H1 (cell line): ENCODE measurements around the gene ARPP21. TPM values are rescaled to one million over a fixed set of nuclear protein-coding genes. Genes with fewer than 3 reads are reported as not detected.

ENCODE experiments used
- SAP30 ChIP-seq: fragments of 300-600 bp; sonication (generic); IDR thresholded peaks from 2 replicates; pipeline ENCODE4 v1.7.1; 2012; ENCODE audit warnings: low read length, moderate library complexity, mild to moderate bottlenecking, inconsistent platforms; ENCODE audit not compliant: insufficient read depth, insufficient replicate concordance
- polyA plus RNA-seq, 7 experiments: library from polyadenylated mRNA; depleted of rRNA in 3 of 7; stranded (reverse) in 5 of 7; unstranded in 2 of 7; fragments of >200 nt in 5 of 7; fragments of 200-250 nt in 2 of 7; gene quantifications; 1 replicate in 5 of 7; 2 replicates in 1 of 7; 4 replicates in 1 of 7; pipeline versions ENCODE4 v1.2.1 to v1.2.3, GENCODE V29; 2011 to 2013; ENCODE audit warnings: missing spikeins in 2 of 7, mixed read lengths in 2 of 7
- total RNA-seq: library from RNA; stranded (reverse); fragmentation: NEBNext Ultra II Directional; extraction: Animal tissue kit (Norgen Biotek cat#: 25700); gene quantifications from 2 replicates; pipeline ENCODE4 v1.2.1, GENCODE V29; 2021

ARPP21 gene
- total and polyA plus RNA-seq, 2 of the 8 experiments (the other 6 are each of a cell fraction or from before 2014, with no cell fraction given) = not detected

DNA sequence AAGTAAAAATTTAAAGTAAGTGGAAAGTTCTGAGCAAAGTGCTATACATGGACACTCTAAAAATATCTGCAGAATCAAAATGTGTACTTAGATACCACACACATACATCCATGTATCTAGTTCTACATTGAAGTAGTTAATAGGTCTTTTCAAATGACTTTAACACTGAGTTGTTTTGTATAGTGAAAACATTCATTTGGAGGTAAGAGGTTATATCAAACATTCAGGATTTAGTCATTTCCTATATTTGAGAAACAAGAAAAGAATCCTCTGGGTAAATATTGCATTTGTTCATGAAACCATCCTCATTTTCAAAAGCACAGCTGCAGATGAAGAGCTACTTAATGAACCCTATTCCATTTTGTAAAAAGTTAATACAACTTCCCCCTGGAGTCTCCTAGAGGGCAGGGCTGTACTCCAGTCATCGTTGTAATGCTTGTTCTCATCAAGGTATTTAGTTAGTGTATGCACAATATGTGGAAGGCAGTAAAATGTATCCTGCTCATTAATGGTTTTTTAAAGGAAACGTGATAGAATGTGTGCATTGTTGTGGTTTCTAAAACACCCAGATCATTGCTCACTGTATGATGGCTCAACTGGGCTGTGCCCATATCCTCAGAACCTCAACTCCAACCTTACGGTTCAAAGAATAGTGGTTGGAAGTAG lies 26.2 kb downstream of the ARPP21 start (continued):
- no peak for TF ChIP-seq SAP30
- TF ChIP-seq, all 59 proteins: peak for 0
